Activated naive CD4-positive, alpha-beta T cell treated with anti-CD3 and anti-CD28 coated beads, Interleukin-2, amount 50 U/mL, for 16 hours (primary cell): ENCODE data around the gene TXNL4A.

Experiments
- DNase-seq: peaks from one replicate; pipeline ENCODE4 v3.0.0-alpha.2; 2020

Gene TXNL4A

DNA sequence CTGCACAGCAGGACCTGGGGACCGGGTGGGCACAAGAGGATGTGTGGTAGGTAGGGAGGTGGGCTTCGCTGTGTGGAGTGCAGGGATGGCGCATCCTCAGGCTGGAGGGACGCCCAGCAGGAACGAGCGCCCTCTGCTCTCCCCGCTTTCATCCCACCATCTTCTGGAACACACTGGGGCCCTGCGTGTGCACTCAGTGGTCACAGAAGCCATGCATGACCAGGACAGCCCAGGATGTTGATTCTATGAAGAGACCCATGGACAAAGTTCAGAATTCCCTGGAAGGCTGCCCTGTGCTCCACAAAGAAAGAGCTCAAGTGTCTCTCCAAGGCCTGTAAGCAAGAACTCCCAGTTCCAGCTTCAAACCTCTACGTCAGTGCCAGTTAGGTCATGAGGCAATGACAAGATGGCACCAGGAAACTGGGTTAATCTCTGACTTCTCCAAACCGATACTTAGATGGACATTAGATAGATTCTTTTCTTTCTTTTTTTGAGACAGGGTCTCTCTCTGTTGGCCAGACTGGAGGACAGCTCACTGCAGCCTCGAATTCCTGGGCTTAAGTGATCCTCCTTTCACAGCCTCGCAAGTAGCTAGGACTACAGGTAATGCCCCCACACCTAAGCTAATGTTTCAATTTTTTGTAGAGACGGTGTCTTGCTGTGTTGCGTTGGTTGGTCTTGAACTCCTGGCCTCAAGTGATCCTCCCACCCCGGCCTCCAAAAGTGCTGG, 40.3 kb downstream of the TXNL4A start:
- DNase-seq, result no peak

GRCh38 chr18:79947054-79947755, 41.2 kb downstream of the TXNL4A start:
- no peak for DNase-seq

DNA sequence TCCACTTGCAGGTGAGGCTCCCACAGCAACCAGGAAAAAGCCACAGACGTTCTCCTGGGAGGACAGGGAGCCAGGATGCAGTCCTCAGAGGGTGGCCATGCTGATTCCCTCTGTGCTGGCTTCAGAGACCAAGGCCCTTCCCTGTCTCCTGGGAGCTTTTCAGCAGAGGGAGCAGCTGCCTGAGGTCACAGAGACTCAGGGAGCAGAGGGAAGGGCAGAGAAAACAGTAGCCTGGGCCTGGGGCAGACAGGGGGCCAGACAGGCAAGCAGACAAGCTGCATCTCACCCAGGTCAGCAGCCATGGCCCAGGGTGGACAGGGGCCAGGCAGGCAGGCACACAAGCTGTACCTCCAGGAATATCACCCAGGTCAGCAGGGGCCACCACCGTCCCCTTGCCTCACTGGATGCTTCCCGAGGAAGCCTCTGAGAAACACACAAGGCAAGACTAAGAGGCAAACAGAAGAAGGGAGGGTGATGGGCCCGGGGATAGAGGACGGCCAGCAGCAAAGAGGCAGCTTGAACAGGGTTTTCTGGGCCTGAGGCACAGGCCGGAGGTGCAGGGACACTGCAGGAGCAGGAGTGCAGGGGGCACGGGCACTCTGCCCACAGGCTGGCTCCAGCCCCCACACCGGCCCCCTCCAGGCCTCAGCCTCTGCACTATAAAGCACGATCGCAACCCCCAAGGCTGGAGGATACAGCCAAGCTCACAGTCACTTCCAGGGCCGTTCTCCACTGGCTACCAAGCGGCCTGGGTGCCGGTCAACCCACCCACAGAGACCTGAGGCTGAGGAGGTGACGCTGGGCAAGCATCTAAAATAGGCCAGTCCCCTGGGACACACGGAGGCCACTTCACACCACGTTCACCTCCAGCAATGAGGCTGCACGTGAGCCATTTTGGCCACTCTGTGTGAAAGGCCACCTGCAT, 43.0 kb downstream of the TXNL4A start:
- no peak for DNase-seq

GRCh38 chr18:79944746-79945117, 43.6 kb downstream of the TXNL4A start:
- DNase-seq, result no peak

DNA sequence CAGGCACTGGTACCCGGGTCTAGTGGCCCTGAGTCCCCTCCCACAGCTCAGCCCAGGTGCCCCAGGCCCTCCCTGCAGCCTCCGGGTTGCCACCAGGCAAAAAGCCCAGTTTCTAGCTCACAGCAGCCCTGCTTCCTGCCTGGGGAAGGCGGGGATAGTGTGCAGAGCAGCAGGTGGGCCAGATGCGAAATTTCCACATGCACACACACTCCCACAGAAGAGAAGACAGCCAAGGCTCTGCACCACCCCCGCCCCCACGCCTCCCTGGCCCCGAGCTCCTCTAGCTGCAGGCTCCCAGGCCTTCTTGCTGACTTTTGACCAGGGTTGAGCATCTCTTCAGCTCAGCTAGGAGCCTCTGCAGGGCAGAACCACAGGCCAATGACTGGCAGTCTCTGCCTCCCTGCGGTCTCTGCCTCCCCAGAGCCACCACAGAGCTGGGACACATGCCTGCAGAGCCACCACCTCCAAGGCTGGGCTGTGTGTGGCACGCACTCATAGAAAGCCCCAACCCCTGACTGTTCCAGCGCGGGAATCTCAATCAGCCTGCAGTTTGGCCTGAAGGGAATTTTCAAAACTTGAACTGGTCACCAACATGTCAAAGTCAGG, 44.1 kb downstream of the TXNL4A start:
- no peak for DNase-seq

GRCh38 chr18:79943608-79944125, 44.7 kb downstream of the TXNL4A start:
- DNase-seq, result no peak

DNA sequence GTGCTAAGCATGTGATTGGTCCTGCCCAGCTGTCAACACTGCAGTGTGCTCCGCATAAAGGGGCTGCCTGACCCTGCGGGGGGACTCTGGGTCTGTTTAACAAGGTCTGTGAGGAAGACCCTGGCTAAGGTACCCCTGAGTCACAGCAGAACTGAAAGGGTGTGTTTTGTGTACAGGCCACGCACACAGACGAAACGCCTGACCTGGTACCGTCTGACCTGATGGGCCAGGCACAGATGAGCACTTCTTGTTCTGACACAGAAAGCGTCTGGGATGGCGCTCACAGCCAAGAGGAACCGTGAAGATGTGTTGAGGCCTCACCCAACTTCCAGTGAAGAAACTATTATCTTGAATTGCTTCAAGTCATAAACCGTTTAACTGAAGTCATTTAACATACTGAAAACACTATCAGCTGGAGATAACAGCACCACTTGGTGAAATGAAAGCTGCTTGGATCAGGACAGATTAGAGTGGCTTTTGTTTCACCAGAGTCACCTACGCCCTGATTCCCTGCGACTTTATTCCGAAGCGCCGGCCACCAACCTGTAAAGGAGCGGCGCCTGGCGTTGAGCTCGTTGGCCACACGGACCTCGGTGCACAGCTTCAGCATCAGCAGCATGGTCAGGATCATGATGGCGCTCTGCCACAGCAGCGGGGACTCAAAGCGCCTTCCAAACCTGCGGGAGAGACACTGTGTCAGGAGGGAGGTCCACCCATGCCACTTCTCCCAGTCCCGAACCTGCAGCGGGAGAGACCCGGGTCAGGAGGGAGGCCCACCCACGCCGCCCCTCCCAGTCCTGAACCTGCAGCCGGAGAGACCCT, 45.4 kb downstream of the TXNL4A start:
- DNase-seq, result no peak

DNA sequence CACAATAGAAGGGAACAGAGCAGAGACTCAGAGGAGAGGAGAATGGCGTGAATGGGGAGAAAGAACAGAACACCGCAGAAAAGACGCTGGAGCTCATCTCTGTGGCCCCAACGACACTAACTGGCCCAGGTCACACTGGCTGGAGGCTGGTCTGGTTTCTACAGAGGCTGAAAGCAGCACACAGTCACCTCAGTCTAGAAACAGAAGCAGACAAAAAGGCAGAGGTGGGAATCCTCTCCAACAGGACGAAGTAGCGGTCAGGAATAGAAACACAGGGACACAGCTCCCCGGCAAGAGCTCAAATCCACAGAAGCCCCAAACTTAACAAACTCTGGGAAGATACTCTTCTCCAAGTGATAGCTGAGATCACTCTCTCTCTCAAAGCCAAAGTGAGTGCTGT, 46.2 kb downstream of the TXNL4A start:
- DNase-seq, result no peak

DNA sequence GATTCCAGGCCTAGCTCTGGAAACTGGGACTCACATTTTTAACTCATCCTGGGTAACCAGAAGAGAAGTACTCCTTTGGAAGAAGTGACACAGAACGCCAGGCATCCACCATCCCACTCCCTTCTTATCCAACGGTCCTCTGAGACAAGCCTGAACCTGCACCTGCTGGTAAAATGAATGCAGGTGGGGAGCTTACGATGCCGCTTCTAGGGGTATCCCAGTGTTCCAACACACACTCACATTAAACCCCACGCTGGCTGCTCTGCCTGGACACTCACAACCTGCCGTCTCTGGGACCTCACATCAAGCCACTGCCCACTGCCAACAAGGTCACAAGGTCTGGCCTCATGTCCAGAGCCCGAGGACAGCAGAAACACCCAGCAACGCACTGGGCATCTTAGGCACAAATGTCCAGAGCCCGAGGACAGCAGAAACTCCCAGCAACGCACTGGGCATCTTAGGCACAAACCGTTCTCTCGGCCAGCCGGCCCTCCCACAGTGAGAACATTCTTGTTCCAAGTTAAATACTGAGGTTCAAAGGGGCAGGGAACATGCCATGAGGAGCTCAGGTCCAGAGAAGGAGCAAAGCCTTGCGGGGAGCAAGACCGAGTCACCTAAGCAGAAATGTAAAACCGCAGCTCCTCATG, 46.8 kb downstream of the TXNL4A start:
- no peak for DNase-seq

DNA sequence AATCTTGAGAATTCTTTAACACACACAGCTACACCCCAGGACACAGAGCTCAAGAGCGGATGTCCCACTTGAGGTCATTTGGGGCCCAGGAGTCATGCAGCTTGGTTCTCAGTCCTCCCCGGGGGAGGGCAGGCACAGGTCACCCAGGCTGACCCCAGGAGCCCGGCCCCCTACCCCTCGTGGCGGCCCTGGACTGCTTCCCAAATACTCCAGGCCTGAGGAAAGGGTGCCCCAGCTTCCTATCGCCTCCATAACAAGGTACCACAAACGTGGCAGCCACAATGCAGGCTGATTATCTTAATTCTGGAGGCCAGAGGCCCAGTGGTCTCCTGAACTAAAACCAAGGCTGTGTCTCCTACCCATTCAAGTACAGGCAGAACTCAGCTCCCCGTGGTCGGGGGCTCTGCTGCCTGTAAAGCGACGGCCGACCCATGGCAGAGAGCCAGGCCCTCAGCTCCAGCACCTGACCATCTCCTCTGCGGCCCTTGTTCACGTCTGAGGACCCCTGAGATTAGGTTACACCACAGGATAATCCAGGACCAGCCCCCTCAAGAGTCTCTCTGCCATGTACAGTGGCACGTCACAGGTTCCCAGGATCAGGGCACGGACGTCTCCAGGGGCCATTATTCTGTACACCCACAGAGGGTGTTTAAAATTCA, 47.4 kb downstream of the TXNL4A start:
- DNase-seq, result no peak

- no peak for DNase-seq
Observed at GRCh38 chr18:79940126-79940813, 48.1 kb downstream of the TXNL4A start.

- DNase-seq, result no peak
Observed at GRCh38 chr18:79939096-79939495, 49.3 kb downstream of the TXNL4A start.

GRCh38 chr18:79938196-79938595, 50.2 kb downstream of the TXNL4A start:
- no peak for DNase-seq

DNA sequence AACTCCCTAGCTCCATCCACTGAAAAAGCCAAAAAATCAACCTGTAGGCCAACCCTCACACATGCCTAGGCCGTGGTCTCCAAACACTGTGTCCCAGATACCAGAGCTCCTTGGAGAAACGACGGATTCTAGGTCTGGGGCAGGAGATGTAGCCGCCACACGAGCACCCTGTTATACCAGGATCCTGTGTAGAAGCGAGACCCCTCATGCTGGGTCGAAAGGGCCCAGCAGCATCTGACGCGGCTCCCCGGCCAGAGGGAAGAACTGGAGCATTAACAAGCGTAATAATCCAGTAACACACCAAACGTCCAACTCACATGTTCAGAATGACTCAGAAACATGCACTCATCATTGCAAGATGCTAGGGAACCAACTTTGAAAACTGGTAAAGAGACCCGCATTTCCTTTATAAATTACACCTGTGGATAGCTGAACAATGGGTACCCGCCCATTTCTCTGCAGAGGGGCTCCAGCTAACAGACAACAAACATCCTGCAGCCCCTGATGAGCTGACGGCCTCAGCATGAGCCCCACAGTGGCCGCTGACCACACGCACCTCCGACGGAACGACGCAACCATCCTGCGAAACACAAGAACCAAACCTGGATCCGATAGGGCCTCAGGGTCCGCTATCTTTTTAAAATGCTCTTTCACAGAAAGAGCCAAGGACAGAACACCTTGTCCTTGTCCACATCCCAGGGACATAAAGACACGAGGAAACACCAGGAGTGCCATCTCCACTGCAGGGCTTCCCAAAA, 51.1 kb downstream of the TXNL4A start:
- no peak for DNase-seq

GRCh38 chr18:79936641-79937040, 51.7 kb downstream of the TXNL4A start:
- DNase-seq, result no peak

- DNase-seq, result no peak
Observed at GRCh38 chr18:79935925-79936324, 52.4 kb downstream of the TXNL4A start.

DNA sequence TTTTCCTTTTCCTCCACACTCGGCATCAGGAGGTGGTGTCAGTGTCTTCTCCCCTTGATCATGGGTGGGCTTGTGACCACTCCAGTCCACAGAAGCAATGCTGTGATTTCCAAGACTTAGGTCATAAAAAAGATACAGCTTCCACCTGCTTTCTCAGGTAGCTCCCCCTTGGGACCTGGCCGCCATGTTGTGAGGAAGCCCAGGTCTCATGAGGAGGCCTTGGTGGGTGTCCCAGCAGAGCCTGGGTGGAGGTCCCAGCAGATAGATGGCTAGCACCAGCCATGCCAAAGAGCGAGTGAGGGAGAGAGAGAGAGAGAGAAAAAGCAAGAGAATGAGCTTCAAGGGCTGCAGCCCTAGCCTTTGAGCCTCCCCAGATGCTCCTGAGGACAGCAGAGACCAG, 52.9 kb downstream of the TXNL4A start:
- no peak for DNase-seq

DNA sequence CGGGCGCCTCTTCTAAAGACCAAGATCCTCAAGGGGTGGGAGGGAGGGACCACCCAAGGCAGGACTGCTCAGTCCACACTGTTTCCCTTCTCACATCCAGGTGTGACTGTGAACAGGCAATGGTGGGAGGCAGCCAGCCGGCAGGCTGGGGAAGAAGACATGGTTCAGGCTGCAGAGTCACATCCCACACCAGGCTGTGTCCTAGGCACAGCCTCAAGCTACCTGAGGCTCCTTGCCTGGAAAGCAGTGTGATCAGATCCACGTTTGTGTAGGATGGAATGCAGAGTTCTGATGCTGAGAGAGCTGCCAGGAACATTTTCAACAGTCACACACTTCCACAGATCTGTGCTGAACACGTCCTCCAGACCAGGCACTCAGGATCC, 53.3 kb downstream of the TXNL4A start:
- no peak for DNase-seq

- DNase-seq, result no peak
Observed at GRCh38 chr18:79934311-79935097, 53.9 kb downstream of the TXNL4A start.
